Measurements from ENCODE around the gene NFIB. TPM values are rescaled to one million over a fixed set of nuclear protein-coding genes. Genes with fewer than 3 reads are reported as not detected.

The NFIB gene
- total and polyA plus RNA-seq, 2 of the 4 experiments (the other 2 are of a cell fraction) = 1.4 to 2.0 TPM

- no peaks in the 10 kb centered on the region for H3K79me1 ChIP-seq (ENCODE audit: low read depth in 1 of 2, low read length in 2 of 2)
- H2BK20ac ChIP-seq (ENCODE audit: low read depth, low read length) = no peak overlapping the region
- H3K27me3 ChIP-seq (ENCODE audit: control insufficient read depth, insufficient read depth, low read length) = peaks cover 2% of the 10 kb centered on the region; the same call in 1 of the 2 replicates
- ChIA-PET POLR2A (ENCODE audit: unreplicated experiment) (no interaction called here), CTCF (no interaction called here)
- no peak for TF ChIP-seq USF2 (IDR thresholded peaks at IDR 0.05; ENCODE audit: low read depth, low read length)
- TF ChIP-seq FOS (IDR thresholded peaks at IDR 0.05; ENCODE audit: low read depth, low read length) = no peak
- TF ChIP-seq MAFK (IDR thresholded peaks at IDR 0.05; ENCODE audit: low read depth, low read length) = no peak
- TF ChIP-seq CTCF (conservative IDR thresholded peaks at IDR 0.05; ENCODE audit: low read depth, low read length) = no peak
- no peak for TF ChIP-seq ELK1 (IDR thresholded peaks at IDR 0.05; ENCODE audit: borderline replicate concordance, low read depth, low read length)
- TF ChIP-seq CEBPB (IDR thresholded peaks at IDR 0.05; ENCODE audit: low read depth, low read length) = no peak
- no peak for TF ChIP-seq RFX5 (IDR thresholded peaks at IDR 0.05; ENCODE audit: low read depth, low read length)
- no peak for TF ChIP-seq MAZ (IDR thresholded peaks at IDR 0.05; ENCODE audit: borderline replicate concordance, low read depth, low read length)
- no peak for TF ChIP-seq RCOR1 (IDR thresholded peaks at IDR 0.05; ENCODE audit: insufficient replicate concordance, low read length)
- no peak for TF ChIP-seq NFE2L2 (IDR thresholded peaks at IDR 0.05; ENCODE audit: low read depth, low read length)
- no peak for TF ChIP-seq MXI1 (IDR thresholded peaks at IDR 0.05; ENCODE audit: borderline replicate concordance, low read depth, low read length)
- TF ChIP-seq POLR2A (IDR thresholded peaks at IDR 0.05; ENCODE audit: low read depth, low read length) = no peak
- no peak overlapping the region for H2BK5ac ChIP-seq (ENCODE audit: low read depth, low read length, poor library complexity, severe bottlenecking)
- no peaks in the 10 kb centered on the region for H3K36me3 ChIP-seq (ENCODE audit: control insufficient read depth, insufficient read depth, low read length)
- dilution Hi-C loops (cut with HindIII; ENCODE audit: low sequenced_read_pairs, unreplicated experiment) = no loop called here
- no peak overlapping the region for H3K4me2 ChIP-seq (ENCODE audit: low read depth, low read length)
- intact Hi-C loops (cut with micrococcal nuclease) = no loop called here
- no peak overlapping the region for H2AFZ ChIP-seq (replicated peaks; ENCODE audit: low read length, poor library complexity)
- no peak overlapping the region for H3K14ac ChIP-seq (replicated peaks; ENCODE audit: low read depth, low read length)
- no TSS peak for BruUV-seq (replicated peaks)
- H2AK9ac ChIP-seq (replicated peaks; ENCODE audit: low read depth, low read length, poor library complexity) = no peak overlapping the region
- no peak overlapping the region for H3K56ac ChIP-seq (ENCODE audit: extremely low read depth, insufficient read depth, low read length)
- no peak overlapping the region for H2BK120ac ChIP-seq (ENCODE audit: low read depth, low read length)
- no peaks in the 10 kb centered on the region for H3K9me1 ChIP-seq (ENCODE audit: insufficient read depth, low read length)
- H4K91ac ChIP-seq (ENCODE audit: insufficient read depth, low read depth, low read length) = no peak overlapping the region
- no peak overlapping the region for H3K23ac ChIP-seq (ENCODE audit: low read depth, low read length)
- no peak for ATAC-seq (ENCODE audit: low read depth)
- no CpG with 5 or more reads among the region's 4 CpGs for WGBS, 2 experiments (ENCODE audit: extremely low coverage in 2 of 2, insufficient read length in 1 of 2)
- no peaks in the 10 kb centered on the region for H4K20me1 ChIP-seq (ENCODE audit: insufficient read depth, low read length)
- no peak overlapping the region for H4K8ac ChIP-seq (ENCODE audit: low read depth in 2 of 2, low read length in 2 of 2)
- H2BK15ac ChIP-seq (ENCODE audit: low read depth, low read length) = no peak overlapping the region
- no peak for DNase-seq
- no peak overlapping the region for H3K4me3 ChIP-seq (ENCODE audit: insufficient read depth, low read depth, low read length)
- no peaks in the 10 kb centered on the region for H3K9me3 ChIP-seq (ENCODE audit: control insufficient read depth, insufficient read depth, low read length)
- in situ Hi-C loops (cut with MboI; ENCODE audit: low sequenced_read_pairs) = no loop called here
- H3K18ac ChIP-seq (ENCODE audit: low read depth, low read length) = no peak overlapping the region
- no peak overlapping the region for H4K5ac ChIP-seq (ENCODE audit: low read depth, low read length)
- H3K27ac ChIP-seq (ENCODE audit: insufficient read depth, low read length) = no peak overlapping the region
- no peaks in the 10 kb centered on the region for H3K4me1 ChIP-seq (ENCODE audit: control insufficient read depth, insufficient read depth, low read length)
- H3K4ac ChIP-seq (ENCODE audit: low read depth, low read length) = no peak overlapping the region
- H2AK5ac ChIP-seq (ENCODE audit: low read depth, low read length) = no peak overlapping the region
- no peak overlapping the region for H3K9ac ChIP-seq (ENCODE audit: low read depth, low read length)
Observed at GRCh38 chr9:14037331-14037730, 276.6 kb downstream of the NFIB start.
